PC-9 (cell line): ENCODE results near the gene FBH1. TPM values are rescaled to one million over a fixed set of nuclear protein-coding genes. Genes with fewer than 3 reads are reported as not detected.

Experiments
- BruUV-seq: library from RNA; stranded (reverse); fragments of 400-500 nt; replicated peaks from 2 replicates; lab custom pipeline; 2021; lab: Mats Ljungman, UMichigan
- CTCF ChIA-PET: fragments of 300-600 bp; sonication (Branson Sonifier 250); formaldehyde crosslinking; loops from one replicate; lab custom pipeline; 2022; ENCODE audit warnings: antibody characterized with exemption; lab: Charles Lee
- POLR2A ChIA-PET: fragments of 300-600 bp; sonication (Branson Sonifier 250); formaldehyde crosslinking; loops from one replicate; lab custom pipeline; 2022; ENCODE audit warnings: antibody characterized with exemption; ENCODE audit not compliant: unreplicated experiment; lab: Charles Lee
- DNase-seq, 2 experiments: peaks; one replicate each; pipeline versions ENCODE4 v3.0.0 to v3.0.0-alpha.2; 2015 to 2022; ENCODE audit warnings: mixed read lengths in 1 of 2
- H2AFZ ChIP-seq: fragments of 200-600 bp; sonication (generic); 2 replicates; pipeline ENCODE4 v1.8.1; 2017; ENCODE audit warnings: antibody characterized with exemption
- H3F3A ChIP-seq: fragments of 200-600 bp; sonication (generic); 2 replicates; pipeline ENCODE4 v1.8.1; 2017; ENCODE audit warnings: antibody characterized with exemption, mild to moderate bottlenecking, low read depth; ENCODE audit not compliant: insufficient read depth
- H3K27ac ChIP-seq: fragments of 200-600 bp; sonication (generic); 2 replicates; pipeline ENCODE4 v1.6.1; 2016; ENCODE audit warnings: mixed run types
- H3K27me3 ChIP-seq: fragments of 200-600 bp; sonication (generic); 2 replicates; pipeline ENCODE4 v1.6.1; 2016; ENCODE audit warnings: low read depth, mixed run types; ENCODE audit not compliant: insufficient read depth
- H3K36me3 ChIP-seq: fragments of 200-600 bp; sonication (generic); 2 replicates; pipeline ENCODE4 v1.6.1; 2016; ENCODE audit warnings: low read depth, mixed run types
- H3K4me1 ChIP-seq: fragments of 200-600 bp; sonication (generic); replicated peaks from 2 replicates; pipeline ENCODE4 v1.6.1; 2016; ENCODE audit warnings: mixed run types; ENCODE audit not compliant: insufficient read depth
- H3K4me2 ChIP-seq: fragments of 200-600 bp; sonication (generic); 2 replicates; pipeline ENCODE4 v1.6.1; 2017; ENCODE audit warnings: mixed run types
- H3K4me3 ChIP-seq: fragments of 200-600 bp; sonication (generic); 2 replicates; pipeline ENCODE4 v1.6.1; 2016; ENCODE audit warnings: mixed run types
- H3K79me2 ChIP-seq: fragments of 200-600 bp; sonication (generic); 2 replicates; pipeline ENCODE4 v1.6.1; 2017; ENCODE audit warnings: low read depth, mixed run types
- H3K9me2 ChIP-seq: fragments of 200-600 bp; sonication (generic); 2 replicates; pipeline ENCODE4 v1.8.1; 2017; ENCODE audit warnings: mild to moderate bottlenecking; ENCODE audit not compliant: insufficient read depth
- H3K9me3 ChIP-seq: fragments of 200-600 bp; sonication (generic); 2 replicates; pipeline ENCODE4 v1.8.1; 2016; ENCODE audit warnings: low read depth; ENCODE audit not compliant: insufficient read depth
- H4K20me1 ChIP-seq: fragments of 200-600 bp; sonication (generic); 2 replicates; pipeline ENCODE4 v1.8.1; 2017; ENCODE audit not compliant: insufficient read depth
- EZH2 ChIP-seq: fragments of 200-600 bp; sonication (generic); IDR thresholded peaks from 2 replicates; pipeline ENCODE4 v1.8.0; 2017; ENCODE audit warnings: antibody characterized with exemption, low read depth
- intact Hi-C: fragments of 100-400 bp; cut with micrococcal nuclease; formaldehyde crosslinking; loops from one replicate; pipeline ENCODE4 v1.10.0; 2022; ENCODE audit not compliant: unreplicated experiment
- total RNA-seq: library from RNA; stranded (reverse); gene quantifications from 2 replicates; pipeline ENCODE4 v1.2.3, GENCODE V29; 2021
- TF ChIP-seq, protein P1 (sequence below): fragments of 200-600 bp; sonication (generic); conservative IDR thresholded peaks from 2 replicates; pipeline ENCODE4 v1.6.1; 2017; ENCODE audit warnings: mixed run types, antibody characterized with exemption, mild to moderate bottlenecking, moderate library complexity

The FBH1 gene
- total RNA-seq, 1 experiment from 2014 or later: 68.0 TPM

DNA sequence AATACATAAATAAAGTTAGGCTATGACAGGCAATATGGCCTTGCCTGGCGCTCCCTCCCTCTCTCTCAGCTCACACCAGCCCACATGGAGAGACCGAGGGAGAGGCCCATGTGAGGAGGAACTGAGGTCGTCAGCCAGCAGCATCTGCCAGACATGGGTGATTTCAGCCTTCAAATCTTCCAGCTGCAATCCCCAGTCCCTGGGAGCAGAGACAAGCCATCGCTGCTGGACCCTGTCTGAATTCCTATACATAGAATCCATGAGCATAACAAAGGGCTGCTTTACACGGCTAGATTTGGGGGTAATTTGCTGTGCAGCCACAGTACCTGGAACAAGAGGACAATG lies 35.9 kb upstream of the FBH1 start:
- POLR2A ChIA-PET: interaction anchor here (0.6 kb wide), 2 partner anchors 9 to 145 kb away, joined by 3 to 4 read pairs; no protein-coding TSS in a partner anchor
- BruUV-seq: no TSS peak

DNA sequence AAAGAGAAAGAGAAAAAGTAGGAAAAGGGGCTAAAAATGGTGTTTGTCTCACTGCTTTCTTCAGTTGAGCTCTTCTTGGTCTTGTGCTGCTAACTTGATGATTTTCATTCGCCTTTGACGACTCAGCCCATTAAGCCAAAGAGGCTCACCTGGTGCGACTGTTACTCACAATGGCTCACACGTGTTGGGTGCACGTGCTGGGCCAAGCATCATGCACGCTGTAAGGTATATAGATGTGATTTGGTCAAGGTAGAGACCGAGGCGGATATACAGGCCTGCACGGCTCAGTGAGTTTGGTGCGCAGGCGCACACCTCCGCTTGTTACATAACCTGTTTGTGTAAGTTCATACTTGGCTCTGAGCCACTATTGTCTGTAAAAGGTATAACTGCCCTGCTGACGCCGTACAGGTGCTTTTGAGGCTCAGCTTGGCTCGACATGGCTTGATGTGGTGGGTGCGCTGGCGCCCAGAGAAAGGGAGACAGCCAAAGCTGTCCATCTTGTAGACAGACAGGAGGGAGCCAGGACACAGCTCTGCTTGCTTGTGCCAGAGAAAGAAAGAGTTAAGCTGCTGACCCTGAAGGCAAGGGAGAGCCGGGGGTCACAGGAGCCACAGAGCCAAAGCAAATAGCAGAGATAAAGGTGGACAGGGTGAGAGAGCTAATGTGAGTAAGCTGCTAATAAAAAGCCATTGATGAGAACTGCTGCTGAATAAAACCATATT lies 33.9 kb upstream of the FBH1 start:
- no peak for TF ChIP-seq EZH2
- TF ChIP-seq, protein P1, sequence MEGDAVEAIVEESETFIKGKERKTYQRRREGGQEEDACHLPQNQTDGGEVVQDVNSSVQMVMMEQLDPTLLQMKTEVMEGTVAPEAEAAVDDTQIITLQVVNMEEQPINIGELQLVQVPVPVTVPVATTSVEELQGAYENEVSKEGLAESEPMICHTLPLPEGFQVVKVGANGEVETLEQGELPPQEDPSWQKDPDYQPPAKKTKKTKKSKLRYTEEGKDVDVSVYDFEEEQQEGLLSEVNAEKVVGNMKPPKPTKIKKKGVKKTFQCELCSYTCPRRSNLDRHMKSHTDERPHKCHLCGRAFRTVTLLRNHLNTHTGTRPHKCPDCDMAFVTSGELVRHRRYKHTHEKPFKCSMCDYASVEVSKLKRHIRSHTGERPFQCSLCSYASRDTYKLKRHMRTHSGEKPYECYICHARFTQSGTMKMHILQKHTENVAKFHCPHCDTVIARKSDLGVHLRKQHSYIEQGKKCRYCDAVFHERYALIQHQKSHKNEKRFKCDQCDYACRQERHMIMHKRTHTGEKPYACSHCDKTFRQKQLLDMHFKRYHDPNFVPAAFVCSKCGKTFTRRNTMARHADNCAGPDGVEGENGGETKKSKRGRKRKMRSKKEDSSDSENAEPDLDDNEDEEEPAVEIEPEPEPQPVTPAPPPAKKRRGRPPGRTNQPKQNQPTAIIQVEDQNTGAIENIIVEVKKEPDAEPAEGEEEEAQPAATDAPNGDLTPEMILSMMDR: no peak
- Histone ChIP-seq H3K27ac (no peak overlapping the region), H3K36me3 (no peaks in the 10 kb centered on the region), H3K27me3 (no peaks in the 10 kb centered on the region), H3K9me2 (no peaks in the 10 kb centered on the region), H3K4me2 (no peak overlapping the region), H3K4me3 (no peak overlapping the region), H2AFZ (no peak overlapping the region), H4K20me1 (no peaks in the 10 kb centered on the region), H3F3A (peaks cover 7% of the 10 kb centered on the region; the same call in 1 of the 2 replicates), H3K9me3 (no peaks in the 10 kb centered on the region), H3K4me1 (peaks cover 5% of the 10 kb centered on the region; the same call in 1 of the 2 replicates), H3K79me2 (no peaks in the 10 kb centered on the region)
- no peak for DNase-seq
- BruUV-seq: no TSS peak
- CTCF ChIA-PET: interaction anchor here (0.6 kb wide), 1 partner anchor 128 kb away, joined by 3 read pairs; no protein-coding TSS in a partner anchor
- POLR2A ChIA-PET: no interaction called here
- intact Hi-C loops: no loop called here

More for the DNA sequence above, 35.9 kb upstream of the FBH1 start:
- H3K4me2 ChIP-seq: no peak overlapping the region
- CTCF ChIA-PET: no interaction called here
- TF ChIP-seq EZH2: no peak
- TF ChIP-seq, protein P1: no peak
- no peaks in the 10 kb centered on the region for H3K79me2 ChIP-seq
- no peaks in the 10 kb centered on the region for H3K9me2 ChIP-seq
- no peak overlapping the region for H2AFZ ChIP-seq
- intact Hi-C loops: no loop called here
- no peaks in the 10 kb centered on the region for H4K20me1 ChIP-seq
- no peaks in the 10 kb centered on the region for H3K36me3 ChIP-seq
- H3K9me3 ChIP-seq: no peaks in the 10 kb centered on the region
- no peaks in the 10 kb centered on the region for H3K4me1 ChIP-seq
- no peak overlapping the region for H3K27ac ChIP-seq
- H3K4me3 ChIP-seq: no peak overlapping the region
- no peak for DNase-seq
- no peaks in the 10 kb centered on the region for H3K27me3 ChIP-seq
- no peaks in the 10 kb centered on the region for H3F3A ChIP-seq

DNA sequence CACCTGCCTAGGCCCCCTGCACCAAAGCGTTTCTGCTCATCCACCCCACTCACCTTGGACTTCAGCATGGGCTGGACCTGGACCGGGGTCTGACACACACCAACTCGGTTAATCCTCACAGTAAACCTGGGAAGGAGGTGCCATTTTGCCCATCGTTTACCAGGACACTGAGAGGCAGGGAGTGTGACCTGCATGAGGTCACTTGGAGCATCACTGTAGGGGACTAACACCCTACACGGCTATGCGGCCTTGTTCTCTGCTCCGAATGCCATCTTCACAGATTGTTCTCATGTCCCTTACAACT lies 33.4 kb upstream of the FBH1 start:
- peaks cover 12% of the 10 kb centered on the region; the same call in 1 of the 2 replicates for H3F3A ChIP-seq
- no peak overlapping the region for H3K4me2 ChIP-seq
- no peaks in the 10 kb centered on the region for H3K9me2 ChIP-seq
- no peak overlapping the region for H2AFZ ChIP-seq
- intact Hi-C loops: no loop called here
- no peak for DNase-seq
- H3K27ac ChIP-seq: no peak overlapping the region
- no peaks in the 10 kb centered on the region for H4K20me1 ChIP-seq
- no peaks in the 10 kb centered on the region for H3K9me3 ChIP-seq
- no peak for TF ChIP-seq EZH2
- TF ChIP-seq, protein P1: no peak
- H3K27me3 ChIP-seq: no peaks in the 10 kb centered on the region
- BruUV-seq: no TSS peak
- no peaks in the 10 kb centered on the region for H3K36me3 ChIP-seq
- peaks cover 10% of the 10 kb centered on the region for H3K4me1 ChIP-seq
- H3K79me2 ChIP-seq: no peaks in the 10 kb centered on the region
- no peak overlapping the region for H3K4me3 ChIP-seq
- ChIA-PET CTCF (no interaction called here), POLR2A (no interaction called here)
